Stimulated activated naive CD8-positive, alpha-beta T cell treated with anti-CD3 and anti-CD28 coated beads, Interleukin-15, amount 100 ng/mL, for 72 hours (primary cell): ENCODE measurements around the gene TMEM144.
A peak's percentile ranks its signal among the peaks of the same experiment; 100 is the strongest.
"Not testable (repeated sequence)": the region's sequence is repeated elsewhere in the genome, so short reads cannot be mapped to it uniquely, and the experiment has no call there.

Experiments
- ATAC-seq: fragments of 150-1000 bp; cut with Tn5 transposase; 2 replicates; pipeline ENCODE4 v1.10.0; 2021; ENCODE audit warnings: mild to moderate bottlenecking, moderate library complexity
- DNase-seq, 2 donors: peaks; one replicate each; pipeline ENCODE4 v3.0.0; 2021 to 2022
- H3K27ac Mint-ChIP-seq, 2 donors: one replicate each; pipeline ENCODE4 v1.8.0; 2022; ENCODE audit warnings: mild to moderate bottlenecking in 2 of 2, mixed read lengths in 2 of 2, moderate library complexity in 2 of 2
- H3K27me3 Mint-ChIP-seq: one replicate; pipeline ENCODE4 v1.8.0; 2022; ENCODE audit warnings: mixed read lengths
- H3K4me1 Mint-ChIP-seq: one replicate; pipeline ENCODE4 v1.8.0; 2022; ENCODE audit warnings: mild to moderate bottlenecking, mixed read lengths
- H3K4me3 Mint-ChIP-seq, 2 donors: one replicate each; pipeline ENCODE4 v1.8.0; 2022; ENCODE audit warnings: mild to moderate bottlenecking in 2 of 2, mixed read lengths in 2 of 2, moderate library complexity in 1 of 2
- H3K9me3 Mint-ChIP-seq, 2 donors: one replicate each; pipeline ENCODE4 v1.8.0; 2022; ENCODE audit warnings: mixed read lengths in 2 of 2

Gene TMEM144

DNA sequence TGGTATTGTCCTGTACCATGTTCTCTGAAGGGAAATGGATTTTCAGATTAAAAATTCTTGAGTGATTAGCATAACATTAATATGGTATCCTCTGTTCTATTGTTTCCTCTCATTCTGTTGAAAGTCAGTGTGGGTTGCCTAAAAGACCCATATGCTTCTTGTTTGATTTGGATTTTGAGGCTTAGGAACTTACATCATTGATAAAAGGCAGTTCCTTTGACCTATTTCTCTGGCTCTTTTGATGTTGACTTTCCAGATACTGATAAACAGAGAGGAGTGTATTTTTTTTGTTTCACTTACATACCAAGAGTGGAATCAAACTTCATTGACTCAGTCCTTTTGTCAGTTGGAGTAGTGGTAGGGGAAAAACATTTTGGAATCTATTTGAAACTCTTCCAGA lies 32.8 kb downstream of the TMEM144 start:
- H3K4me1 Mint-ChIP-seq: no peaks in the 10 kb centered on the region
- no peaks in the 10 kb centered on the region for H3K27me3 Mint-ChIP-seq
- ATAC-seq: no peak

DNA sequence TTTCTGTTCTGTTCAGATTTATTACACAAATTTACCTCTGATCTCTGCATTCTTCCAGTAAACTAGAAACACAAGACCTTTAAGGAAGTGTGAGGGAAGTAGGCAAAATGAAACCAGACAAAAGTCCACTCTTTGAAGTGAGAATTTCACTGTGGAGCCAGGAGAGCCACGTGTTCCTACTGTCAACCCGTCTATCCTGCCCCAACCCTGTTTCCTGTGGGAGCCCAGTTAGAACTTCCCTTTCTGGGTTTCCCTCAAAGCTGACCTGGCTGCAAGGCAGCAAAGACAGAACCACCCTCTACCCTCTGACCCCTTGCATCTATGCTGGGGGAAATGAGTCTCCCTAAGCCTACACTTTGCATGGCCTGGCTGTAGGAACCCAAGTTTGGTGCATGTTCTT lies 40.0 kb downstream of the TMEM144 start:
- no peaks in the 10 kb centered on the region for H3K9me3 Mint-ChIP-seq
- DNase-seq: no peak
- no peak overlapping the region for H3K4me3 Mint-ChIP-seq
- no peak for ATAC-seq
- no peak overlapping the region for H3K27ac Mint-ChIP-seq
- H3K4me1 Mint-ChIP-seq: no peaks in the 10 kb centered on the region
- peaks cover 14% of the 10 kb centered on the region for H3K27me3 Mint-ChIP-seq

More for the DNA sequence above, 32.8 kb downstream of the TMEM144 start:
- no peak for DNase-seq
- H3K9me3 Mint-ChIP-seq: no peaks in the 10 kb centered on the region
- no peak overlapping the region for H3K27ac Mint-ChIP-seq
- no peak overlapping the region for H3K4me3 Mint-ChIP-seq

DNA sequence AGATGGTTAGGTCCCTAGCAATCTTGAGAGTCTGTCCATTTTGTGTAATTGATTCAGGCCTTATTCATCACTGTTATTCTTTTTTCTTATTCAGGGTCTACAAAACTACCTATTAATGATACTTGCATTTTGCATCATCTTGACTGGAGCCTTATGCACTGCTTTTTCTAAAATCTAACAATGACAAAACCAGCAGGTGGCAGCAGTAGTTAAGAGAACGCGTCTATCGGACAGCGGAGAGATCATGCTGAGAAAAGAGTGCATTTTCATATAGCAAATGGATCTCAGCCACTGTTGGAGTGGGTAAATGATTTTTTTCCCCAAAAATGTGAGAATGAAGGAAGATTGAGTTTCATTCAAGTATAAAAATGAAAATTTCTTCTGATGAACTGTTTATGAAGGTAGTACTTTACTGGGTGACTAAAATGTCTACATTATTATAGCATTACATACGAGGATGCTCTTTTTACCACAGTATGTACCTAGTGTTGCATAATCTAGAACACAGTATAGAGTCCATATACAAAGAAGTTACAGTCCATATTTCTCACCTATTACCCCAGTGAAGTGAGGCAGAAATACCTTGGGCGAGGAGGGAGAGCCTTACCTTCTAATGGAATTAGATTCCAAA lies 43.2 kb downstream of the TMEM144 start:
- H3K4me3 Mint-ChIP-seq: no peak overlapping the region
- peak; percentile 86 for ATAC-seq

DNA sequence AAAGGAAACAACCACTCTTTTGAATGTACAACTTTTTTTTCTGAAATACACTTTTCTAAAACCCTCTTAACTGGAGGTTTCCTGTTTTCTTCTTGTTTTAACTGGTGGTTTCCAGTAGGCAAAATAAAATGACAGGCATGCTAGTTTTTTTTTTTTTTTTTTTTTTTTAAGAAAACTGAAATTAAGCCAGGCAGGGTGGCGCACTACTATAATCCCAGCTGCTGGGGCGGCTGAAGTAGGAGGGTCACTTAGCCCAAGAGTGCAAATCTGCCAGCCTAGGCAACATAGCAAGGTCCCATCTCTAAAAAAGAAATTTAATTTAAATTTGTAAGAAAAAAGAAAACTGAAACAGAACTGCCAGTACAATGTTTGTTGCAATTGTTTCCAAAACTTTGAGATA lies 44.0 kb downstream of the TMEM144 start:
- Mint-ChIP-seq H3K4me1 (no peaks in the 10 kb centered on the region), H3K9me3 (no peaks in the 10 kb centered on the region), H3K27ac (no peak overlapping the region), H3K27me3 (peaks cover 14% of the 10 kb centered on the region), H3K4me3 (no peak overlapping the region)
- no peak for DNase-seq
- no peak for ATAC-seq

More for the DNA sequence above, 43.2 kb downstream of the TMEM144 start:
- H3K27ac Mint-ChIP-seq: no peak overlapping the region
- no peaks in the 10 kb centered on the region for H3K9me3 Mint-ChIP-seq
- no peaks in the 10 kb centered on the region for H3K4me1 Mint-ChIP-seq
- peaks cover 14% of the 10 kb centered on the region for H3K27me3 Mint-ChIP-seq
- peak; percentile 37 to 40 for DNase-seq

DNA sequence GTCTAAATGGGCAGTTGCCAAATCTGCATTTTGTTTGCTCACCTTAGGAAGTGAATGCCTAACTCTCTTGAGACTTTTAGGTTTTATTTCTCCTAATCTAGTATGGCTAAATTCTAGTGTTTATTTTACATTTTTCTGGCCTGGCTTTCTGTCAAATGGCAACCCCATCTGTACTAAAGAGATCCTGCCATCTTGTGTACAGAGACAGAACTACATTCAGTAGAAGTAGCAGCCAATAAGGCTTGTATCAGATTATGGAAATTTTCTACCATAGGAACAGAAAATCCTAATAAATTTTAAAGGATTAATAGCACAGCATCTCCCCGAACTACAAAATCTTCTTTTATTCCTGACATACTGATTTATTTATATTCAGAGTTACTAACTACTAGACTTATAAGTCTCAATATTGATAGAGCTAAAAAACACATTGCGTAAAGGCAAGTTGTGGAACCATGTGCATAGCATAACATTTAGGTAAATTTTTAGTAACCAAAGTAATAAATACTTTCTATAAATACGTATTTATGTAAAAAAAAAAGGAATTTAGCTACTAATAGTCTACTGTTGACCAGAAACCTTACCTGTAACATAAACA lies 45.5 kb downstream of the TMEM144 start:
- ATAC-seq (peak; percentile 55), DNase-seq (no peak)
- Mint-ChIP-seq H3K27me3 (peaks cover 14% of the 10 kb centered on the region), H3K27ac (no peak overlapping the region), H3K4me1 (no peaks in the 10 kb centered on the region), H3K4me3 (no peak overlapping the region), H3K9me3 (no peaks in the 10 kb centered on the region)

DNA sequence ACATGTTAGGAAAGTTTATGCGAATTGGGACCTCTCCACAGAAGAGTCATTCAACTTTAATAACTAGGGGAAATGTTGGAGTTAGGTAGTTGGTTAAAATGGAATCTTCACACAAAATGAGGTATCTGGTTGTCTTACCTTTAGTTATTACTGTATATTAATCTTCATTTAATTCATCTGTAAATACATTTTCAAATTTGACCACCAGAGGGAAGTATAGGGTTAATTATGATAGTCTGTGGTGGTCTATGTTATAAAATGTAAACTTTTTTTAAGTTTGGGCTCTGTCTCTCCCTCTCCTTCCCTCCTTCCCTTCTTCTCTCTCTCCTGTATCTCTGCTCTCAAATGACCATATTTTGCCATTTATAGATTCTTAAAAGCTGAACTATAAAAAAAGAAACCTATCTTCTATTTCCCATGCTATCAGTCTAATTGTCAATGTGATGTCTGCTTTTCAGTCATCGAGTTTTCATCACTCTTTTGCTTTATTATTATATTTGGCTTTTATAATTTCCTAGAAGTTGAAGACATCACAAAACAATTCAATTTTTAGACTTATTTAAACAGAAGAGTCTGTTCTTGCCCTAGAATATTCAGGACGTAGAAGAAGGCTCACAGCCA lies 49.8 kb downstream of the TMEM144 start:
- Mint-ChIP-seq H3K4me3 (no peak overlapping the region), H3K9me3 (no peaks in the 10 kb centered on the region), H3K27me3 (peaks cover 7% of the 10 kb centered on the region), H3K27ac (no peak overlapping the region), H3K4me1 (no peaks in the 10 kb centered on the region)
- DNase-seq: no peak
- no peak for ATAC-seq

DNA sequence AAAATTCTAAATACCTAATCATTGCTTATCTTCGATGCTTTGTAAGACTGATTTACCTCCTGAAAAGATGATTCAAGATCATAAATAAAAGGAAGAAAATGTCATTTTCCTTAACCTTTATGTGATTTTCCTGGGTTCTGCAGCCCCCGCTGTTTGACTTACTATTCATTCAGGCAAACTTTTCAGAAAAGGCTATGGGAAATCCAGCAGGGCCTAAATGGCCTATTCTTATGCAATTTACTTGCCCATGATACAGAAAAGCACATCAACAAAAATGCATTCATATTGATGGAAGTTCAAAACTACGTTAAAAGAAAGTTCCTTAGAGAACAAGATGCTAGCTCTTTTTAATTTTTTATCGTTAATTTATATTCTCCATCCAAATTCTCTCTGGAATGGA lies 51.2 kb downstream of the TMEM144 start:
- Mint-ChIP-seq H3K9me3 (no peaks in the 10 kb centered on the region), H3K4me3 (no peak overlapping the region), H3K27me3 (peaks cover 7% of the 10 kb centered on the region), H3K4me1 (no peaks in the 10 kb centered on the region), H3K27ac (no peak overlapping the region)
- DNase-seq (no peak), ATAC-seq (no peak)

DNA sequence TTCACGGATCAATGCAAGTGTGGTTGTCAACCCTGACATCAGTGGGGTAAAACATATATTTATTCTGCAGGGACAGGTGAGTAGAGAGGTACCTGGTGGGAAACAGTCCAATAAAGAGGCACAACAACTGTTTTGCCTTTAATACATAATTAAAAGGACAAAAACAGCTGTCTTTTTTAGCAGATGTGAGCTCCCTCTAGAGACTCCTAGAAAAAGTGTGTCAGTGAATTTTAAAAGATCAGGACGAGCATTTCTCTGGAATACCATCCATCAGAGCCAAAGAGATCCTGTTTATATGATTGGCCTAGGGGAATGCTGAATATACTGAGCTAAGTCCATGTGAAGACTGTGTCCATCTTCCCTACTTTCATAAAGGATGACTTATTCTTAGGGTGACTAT lies 58.3 kb downstream of the TMEM144 start:
- H3K27me3 Mint-ChIP-seq: peaks cover 21% of the 10 kb centered on the region
- no peak for ATAC-seq
- no peak overlapping the region for H3K27ac Mint-ChIP-seq
- no peak overlapping the region for H3K4me3 Mint-ChIP-seq
- H3K4me1 Mint-ChIP-seq: no peaks in the 10 kb centered on the region
- no peaks in the 10 kb centered on the region for H3K9me3 Mint-ChIP-seq
- DNase-seq: no peak

DNA sequence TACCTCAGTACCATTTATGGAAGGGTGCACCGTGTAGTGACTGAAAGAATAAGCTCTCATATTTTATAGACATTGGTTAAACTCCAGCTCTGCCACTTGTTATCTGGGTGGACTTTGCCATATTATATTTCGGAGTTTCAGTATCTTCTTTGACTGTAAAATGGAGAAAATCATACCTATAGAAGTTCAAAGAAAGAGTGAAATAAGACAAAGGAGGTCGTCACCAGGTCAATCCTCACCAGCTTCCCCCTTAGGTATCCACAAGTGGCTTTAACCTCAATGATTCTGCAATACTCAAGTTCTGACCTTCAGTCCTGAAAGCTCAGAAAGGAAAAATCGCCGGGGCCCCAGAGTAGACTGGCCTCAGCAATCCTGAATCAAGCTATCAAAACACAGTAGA lies 64.3 kb downstream of the TMEM144 start:
- H3K27me3 Mint-ChIP-seq: peaks cover 2% of the 10 kb centered on the region
- no peak for ATAC-seq
- no peak overlapping the region for H3K4me3 Mint-ChIP-seq
- H3K27ac Mint-ChIP-seq: no peak overlapping the region
- no peaks in the 10 kb centered on the region for H3K9me3 Mint-ChIP-seq
- DNase-seq: no peak
- no peaks in the 10 kb centered on the region for H3K4me1 Mint-ChIP-seq

DNA sequence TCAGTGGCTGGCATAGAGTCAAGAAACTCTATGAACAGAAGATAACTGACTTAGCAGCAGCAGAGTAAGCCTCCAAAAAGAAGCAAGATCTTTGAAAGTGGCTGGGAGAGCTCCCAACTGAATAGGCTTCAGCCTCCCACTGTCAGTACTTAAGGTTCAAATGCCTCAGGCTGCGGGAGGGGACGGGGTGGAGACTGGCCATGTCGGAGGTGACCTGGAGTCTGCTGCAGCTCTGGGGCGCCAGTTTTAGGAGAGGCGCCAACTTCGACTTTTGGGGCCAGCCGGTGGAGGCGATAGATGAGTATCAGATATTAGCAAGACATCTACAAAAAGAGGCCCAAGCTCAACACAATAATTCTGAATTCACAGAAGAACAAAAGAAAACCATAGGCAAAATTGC lies 67.3 kb downstream of the TMEM144 start:
- no peak for DNase-seq
- no peaks in the 10 kb centered on the region for H3K27me3 Mint-ChIP-seq
- H3K9me3 Mint-ChIP-seq: no peaks in the 10 kb centered on the region
- no peak overlapping the region for H3K4me3 Mint-ChIP-seq
- no peaks in the 10 kb centered on the region for H3K4me1 Mint-ChIP-seq
- no peak overlapping the region for H3K27ac Mint-ChIP-seq
- no peak for ATAC-seq

DNA sequence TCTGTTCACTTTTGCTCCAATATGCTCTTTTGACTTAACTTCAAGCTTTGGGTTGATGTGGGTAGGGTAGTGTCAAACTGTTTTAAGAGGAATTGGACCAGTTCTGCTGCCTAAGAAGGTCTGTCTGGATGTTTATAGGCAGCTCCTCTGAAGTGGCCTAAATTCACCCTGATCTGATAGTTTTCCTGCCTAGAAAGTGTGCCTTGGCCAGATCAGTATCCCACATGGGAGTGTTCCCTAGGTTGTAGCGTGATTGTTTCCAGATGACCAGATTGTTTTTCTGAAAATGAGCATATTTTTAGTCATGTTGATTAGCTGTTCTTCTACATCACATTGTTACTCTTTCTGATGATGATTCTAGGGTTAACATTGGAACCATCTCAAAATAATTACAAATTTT lies 68.8 kb downstream of the TMEM144 start:
- not testable (repeated sequence) for ATAC-seq, H3K9me3 Mint-ChIP-seq, H3K27me3 Mint-ChIP-seq, H3K4me1 Mint-ChIP-seq, DNase-seq, H3K4me3 Mint-ChIP-seq
- peak overlapping the region in 1 of 2 donors; percentile 61 for H3K27ac Mint-ChIP-seq

DNA sequence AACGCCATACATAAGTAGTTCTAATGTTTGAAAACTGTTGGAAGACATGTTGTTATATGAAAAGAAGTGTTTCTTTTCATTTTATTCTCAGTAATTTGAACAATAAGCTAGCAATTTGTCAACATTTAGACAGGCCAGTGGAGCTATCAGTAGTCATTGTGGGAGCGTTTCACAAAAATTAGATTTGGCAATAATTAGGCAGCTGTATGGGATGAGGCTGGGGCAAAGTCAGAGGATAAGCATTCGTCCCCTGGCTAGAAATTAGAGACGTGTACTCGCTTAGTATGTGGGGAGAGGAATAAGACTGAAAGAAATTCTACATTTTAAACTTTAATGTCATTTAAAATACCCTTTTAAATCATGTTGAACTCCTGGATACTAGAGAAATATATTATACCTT lies 70.6 kb downstream of the TMEM144 start:
- no peak for DNase-seq
- no peak overlapping the region for H3K4me3 Mint-ChIP-seq
- ATAC-seq: no peak
- no peaks in the 10 kb centered on the region for H3K4me1 Mint-ChIP-seq
- H3K9me3 Mint-ChIP-seq: no peaks in the 10 kb centered on the region
- no peaks in the 10 kb centered on the region for H3K27me3 Mint-ChIP-seq
- H3K27ac Mint-ChIP-seq: no peak overlapping the region

DNA sequence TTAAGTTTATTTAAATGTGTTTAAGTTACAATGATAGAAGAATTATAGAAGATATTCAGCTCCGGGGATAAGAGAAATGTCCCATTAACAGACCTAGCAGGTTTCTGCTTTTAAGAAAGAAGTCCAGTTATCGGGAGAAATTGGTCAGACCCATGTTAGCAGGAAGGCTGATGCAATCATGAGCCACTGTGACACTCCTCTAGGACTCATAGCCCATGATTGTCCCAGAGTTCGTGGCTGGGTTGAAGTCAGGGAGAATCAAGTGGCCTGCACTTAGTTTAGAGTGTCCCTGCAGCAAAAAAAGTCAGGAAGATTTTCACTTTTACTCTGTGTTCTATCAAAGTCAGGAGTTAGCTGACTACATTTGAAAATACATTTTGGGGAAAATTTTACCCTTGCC lies 72.0 kb downstream of the TMEM144 start:
- ATAC-seq: no peak
- DNase-seq: no peak
- H3K9me3 Mint-ChIP-seq: no peaks in the 10 kb centered on the region
- H3K4me3 Mint-ChIP-seq: no peak overlapping the region
- no peak overlapping the region for H3K27ac Mint-ChIP-seq
- no peaks in the 10 kb centered on the region for H3K4me1 Mint-ChIP-seq
- no peaks in the 10 kb centered on the region for H3K27me3 Mint-ChIP-seq

DNA sequence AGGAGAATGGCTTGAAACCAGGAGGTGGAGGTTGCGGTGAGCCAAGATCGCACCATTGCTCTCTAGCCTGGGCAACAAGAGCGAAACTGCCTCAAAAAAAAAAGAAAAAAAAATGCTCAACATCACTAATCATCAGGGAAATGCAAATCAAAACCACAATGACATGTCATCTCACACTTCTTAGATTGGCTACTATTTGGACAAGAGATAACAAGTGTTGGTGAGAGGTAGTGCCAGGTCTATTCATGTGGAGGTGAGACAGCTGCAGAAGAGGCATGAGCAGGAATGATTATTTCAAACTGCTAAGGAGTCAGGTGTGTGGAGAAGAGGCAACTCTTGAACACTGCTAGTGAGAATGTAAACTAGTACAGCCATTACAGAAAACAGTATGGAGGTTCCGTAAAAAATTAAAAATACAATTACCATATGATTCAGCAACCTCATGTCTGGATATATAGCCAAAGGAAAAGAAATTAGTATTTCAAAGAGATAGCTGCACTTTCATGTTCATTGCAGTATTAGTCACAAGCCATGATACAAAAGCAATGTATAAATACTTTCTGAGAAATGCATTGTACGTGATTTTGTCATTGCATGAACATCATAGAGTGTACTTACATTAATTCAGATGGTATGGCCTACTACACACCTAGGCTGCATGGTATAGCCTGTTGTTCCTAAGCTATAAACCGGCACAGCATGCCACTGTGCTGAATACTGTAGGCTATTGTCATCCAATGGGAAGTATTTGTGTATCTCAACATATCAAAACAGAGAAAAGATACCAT lies 75.3 kb downstream of the TMEM144 start:
- DNase-seq: no peak
- no peaks in the 10 kb centered on the region for H3K9me3 Mint-ChIP-seq

DNA sequence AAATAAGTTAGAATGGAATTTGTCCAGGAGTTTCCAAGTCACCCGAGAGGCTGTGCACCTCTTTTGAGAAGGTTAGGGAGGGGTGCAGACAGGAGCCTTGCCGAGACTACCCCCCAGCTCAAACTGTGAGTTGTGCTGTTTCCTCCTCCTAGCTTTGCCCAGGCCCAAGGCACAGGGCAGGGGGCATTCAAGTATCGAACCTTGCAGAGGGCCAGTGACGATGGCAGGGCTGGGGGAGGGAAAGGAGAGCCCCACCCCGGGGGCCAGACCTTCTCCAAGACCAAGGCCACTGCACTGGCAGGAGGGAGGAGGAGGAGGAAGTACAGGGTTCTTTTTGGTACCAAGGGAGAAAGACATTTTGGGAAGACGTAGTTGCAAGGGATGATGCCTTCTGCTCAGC lies 80.6 kb downstream of the TMEM144 start:
- H3K27ac Mint-ChIP-seq: no peak overlapping the region
- ATAC-seq: no peak
- no peak overlapping the region for H3K4me3 Mint-ChIP-seq
- no peaks in the 10 kb centered on the region for H3K4me1 Mint-ChIP-seq
- no peaks in the 10 kb centered on the region for H3K27me3 Mint-ChIP-seq
- DNase-seq: no peak
- H3K9me3 Mint-ChIP-seq: peaks cover 0 to 17% of the 10 kb centered on the region in 2 donors

More for the DNA sequence above, 75.3 kb downstream of the TMEM144 start:
- Mint-ChIP-seq H3K27ac (no peak overlapping the region), H3K4me1 (no peaks in the 10 kb centered on the region), H3K27me3 (no peaks in the 10 kb centered on the region), H3K4me3 (no peak overlapping the region)
- no peak for ATAC-seq
